HG02610 (cell line): Measurements from ENCODE around the gene ATG7.
"Not testable (repeated sequence)": the region's sequence is repeated elsewhere in the genome, so short reads cannot be mapped to it uniquely, and the experiment has no call there.

ENCODE experiments used
- ATAC-seq: cut with Tn5 transposase; IDR thresholded peaks from one replicate; pipeline ENCODE4 v1.9.1; 2021; ENCODE audit warnings: mild to moderate bottlenecking, moderate library complexity; ENCODE audit not compliant: unreplicated experiment

ATG7 gene

GRCh38 chr3:11563159-11563864 lies 291.1 kb downstream of the ATG7 start:
- ATAC-seq: no peak

- no peak for ATAC-seq
These were observed 291.6 kb downstream of the ATG7 start for GRCh38 chr3:11563865-11564185.

- ATAC-seq: no peak
These were observed 292.4 kb downstream of the ATG7 start for GRCh38 chr3:11564577-11565001.

- no peak for ATAC-seq
These were observed 292.9 kb downstream of the ATG7 start for GRCh38 chr3:11565072-11565471.

DNA sequence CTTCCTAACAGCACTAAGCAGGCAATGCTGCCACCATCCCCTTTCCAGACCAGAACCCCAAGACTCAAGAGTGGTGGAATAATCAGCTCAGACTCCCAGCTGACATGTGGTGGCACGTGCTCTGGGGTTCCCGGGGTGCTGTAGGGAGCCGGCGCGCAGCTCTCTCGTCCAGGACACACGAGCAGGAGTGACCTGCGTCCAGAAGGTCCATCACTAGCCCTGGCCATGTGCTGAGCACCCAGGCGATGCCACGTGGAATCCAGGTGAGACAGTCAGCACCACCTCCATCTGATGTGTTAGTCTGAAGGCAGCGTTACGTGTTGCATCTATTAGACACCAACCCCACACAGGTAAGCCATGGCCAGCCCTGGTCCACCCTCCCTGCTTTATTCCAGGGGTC lies 293.3 kb downstream of the ATG7 start:
- no peak for ATAC-seq

- no peak for ATAC-seq
These were observed 293.7 kb downstream of the ATG7 start for GRCh38 chr3:11565932-11566331.

- ATAC-seq: no peak
These were observed 294.3 kb downstream of the ATG7 start for GRCh38 chr3:11566478-11566877.

DNA sequence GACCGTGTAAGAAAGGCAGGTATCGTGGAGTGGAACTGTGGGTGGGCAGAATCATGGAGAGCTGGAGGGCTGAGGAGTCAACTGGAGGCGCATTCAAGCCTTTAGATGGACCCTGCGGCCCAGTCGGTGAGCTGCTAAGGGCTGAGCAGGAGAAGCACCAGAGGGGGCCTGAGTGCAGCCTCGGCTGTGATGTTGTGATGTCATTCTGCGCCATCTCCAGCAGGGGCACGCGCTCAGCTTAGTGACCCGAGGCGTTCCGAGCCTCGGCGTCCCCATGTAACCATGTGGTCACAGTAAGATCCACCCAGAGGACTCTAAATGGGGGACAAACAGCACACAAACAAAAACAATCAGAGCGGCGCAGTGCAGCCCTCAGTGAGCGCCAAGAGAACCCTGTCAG lies 294.7 kb downstream of the ATG7 start:
- ATAC-seq: no peak

GRCh38 chr3:11567516-11568467 lies 295.6 kb downstream of the ATG7 start:
- no peak for ATAC-seq

- ATAC-seq: no peak
These were observed 296.4 kb downstream of the ATG7 start for GRCh38 chr3:11568503-11569155.

- no peak for ATAC-seq
These were observed 297.1 kb downstream of the ATG7 start for GRCh38 chr3:11569156-11569741.

- ATAC-seq: no peak
These were observed 298.1 kb downstream of the ATG7 start for GRCh38 chr3:11570251-11570650.

GRCh38 chr3:11570789-11571495 lies 298.7 kb downstream of the ATG7 start:
- no peak for ATAC-seq

DNA sequence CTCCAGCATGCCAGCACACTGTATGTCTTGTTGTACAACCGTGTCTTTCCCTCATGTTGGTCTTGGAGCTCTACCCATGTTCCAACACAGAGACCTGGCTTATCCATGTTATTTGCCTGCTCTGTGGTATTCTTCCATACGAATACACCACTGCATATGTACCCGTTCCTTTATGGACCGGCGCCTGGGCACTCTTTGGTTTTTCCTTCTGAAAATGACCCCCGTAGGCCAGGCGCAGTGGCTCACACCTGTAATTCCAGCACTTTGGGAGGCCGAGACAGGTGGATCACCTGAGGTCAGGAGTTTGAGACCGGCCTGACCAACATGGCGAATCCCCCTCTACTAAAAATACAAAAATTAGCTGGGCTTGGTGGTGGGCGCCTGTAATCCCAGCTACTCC lies 300.5 kb downstream of the ATG7 start:
- ATAC-seq: not testable (repeated sequence)

- ATAC-seq: no peak
These were observed 302.9 kb downstream of the ATG7 start for GRCh38 chr3:11574981-11575669.

DNA sequence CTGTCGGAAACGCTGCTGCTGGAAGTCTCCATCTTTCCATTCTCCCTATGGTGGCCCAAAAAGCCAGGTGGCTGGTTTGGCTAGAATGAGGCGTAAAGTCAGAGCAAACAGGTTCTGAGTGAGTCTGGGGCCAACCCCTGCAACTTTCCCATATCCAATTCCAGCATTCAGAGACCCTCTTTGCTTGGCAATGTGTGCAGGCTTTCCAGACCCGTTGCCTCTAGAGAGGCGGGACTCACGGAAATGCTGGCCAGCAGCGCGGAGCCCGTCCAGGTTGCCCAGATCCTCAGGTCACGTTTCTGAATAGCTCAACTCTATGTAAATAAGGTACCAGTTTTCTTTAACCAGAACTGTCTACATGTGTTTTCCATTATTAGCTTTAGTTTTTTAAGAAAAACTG lies 303.5 kb downstream of the ATG7 start:
- no peak for ATAC-seq

DNA sequence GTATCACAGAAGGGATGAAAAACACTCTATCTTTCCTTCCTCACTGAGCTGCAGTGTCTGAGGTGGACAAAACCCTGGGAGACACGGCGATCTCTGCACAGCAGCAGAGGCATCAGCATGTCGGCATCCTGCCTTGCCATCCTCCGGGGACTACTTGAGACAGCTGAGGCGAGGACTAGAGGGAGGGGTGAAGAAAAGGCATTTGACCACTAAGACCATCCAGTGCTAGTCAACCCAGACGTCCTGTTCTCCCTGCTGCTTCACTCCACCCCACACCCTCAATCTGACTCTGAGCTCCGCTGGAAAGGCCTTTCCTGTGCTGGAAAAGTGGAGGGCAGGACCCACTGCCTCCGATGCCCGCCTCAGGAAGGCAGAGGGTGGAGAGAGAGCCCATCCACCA lies 304.3 kb downstream of the ATG7 start:
- no peak for ATAC-seq

- ATAC-seq: no peak
These were observed 306.0 kb downstream of the ATG7 start for GRCh38 chr3:11578169-11578568.

DNA sequence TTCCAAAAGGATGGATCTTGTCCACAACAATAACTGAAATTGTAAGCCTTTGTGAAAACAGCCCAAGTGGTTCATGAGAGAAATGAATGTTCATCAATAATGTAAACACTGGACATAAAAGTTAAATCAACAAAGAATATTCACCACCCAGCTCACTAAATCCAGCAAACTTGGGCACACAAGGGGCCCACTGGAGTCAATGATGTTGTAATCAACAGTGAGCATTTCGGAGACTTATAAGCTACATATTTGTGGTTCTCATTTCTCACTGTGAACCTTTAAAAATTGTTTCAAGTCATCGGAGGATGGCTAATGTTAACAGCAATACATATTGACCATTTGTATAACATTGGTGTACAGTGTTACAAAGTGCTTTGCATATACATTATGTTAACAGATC lies 308.4 kb downstream of the ATG7 start:
- ATAC-seq: no peak
